Naive thymus-derived CD4-positive, alpha-beta T cell (primary cell): ENCODE results near the gene LAMA3. TPM values are rescaled to one million over a fixed set of nuclear protein-coding genes. Genes with fewer than 3 reads are reported as not detected.

Experiments
- ATAC-seq: fragments of 150-1000 bp; cut with Tn5 transposase; 2 replicates; pipeline ENCODE4 v1.10.0; 2021; ENCODE audit warnings: mild to moderate bottlenecking, moderate library complexity
- CTCF ChIA-PET: fragments of 350-600 bp; sonication (Branson Sonifier 250); formaldehyde crosslinking; loops from one replicate; lab custom pipeline; 2021; ENCODE audit warnings: antibody characterized with exemption; lab: Charles Lee
- POLR2A ChIA-PET: fragments of 350-600 bp; sonication (Branson Sonifier 250); formaldehyde crosslinking; loops from one replicate; lab custom pipeline; 2021; ENCODE audit warnings: antibody characterized with exemption, inconsistent platforms; lab: Charles Lee
- DNase-seq, 9 donors: peaks; one replicate each; pipeline versions ENCODE4 v3.0.0 to v3.0.0-alpha.2; 2020 to 2022; ENCODE audit warnings: mixed read lengths in 1 of 9
- H3K27ac ChIP-seq: one replicate; pipeline ENCODE4 v1.7.0; 2013; ENCODE audit warnings: mild to moderate bottlenecking, low read depth, low read length, moderate library complexity
- H3K27me3 ChIP-seq, 2 donors: one replicate each; pipeline ENCODE4 v1.7.0; 2013; ENCODE audit warnings: low read length in 2 of 2, mild to moderate bottlenecking in 2 of 2, moderate library complexity in 2 of 2; ENCODE audit not compliant: control insufficient read depth in 2 of 2, insufficient read depth in 2 of 2
- H3K36me3 ChIP-seq, 3 experiments: 1 replicate in 2 of 3; 2 replicates in 1 of 3; pipeline ENCODE4 v1.7.0; 2013; ENCODE audit warnings: low read length in 3 of 3, mild to moderate bottlenecking in 3 of 3, moderate library complexity in 1 of 3; ENCODE audit not compliant: insufficient read depth in 3 of 3, control insufficient read depth in 2 of 3
- H3K4me1 ChIP-seq, 2 donors: one replicate each; pipeline ENCODE4 v1.7.0; 2013; ENCODE audit warnings: low read length in 2 of 2, mild to moderate bottlenecking in 2 of 2, moderate library complexity in 1 of 2; ENCODE audit not compliant: control insufficient read depth in 2 of 2, insufficient read depth in 2 of 2
- H3K4me3 ChIP-seq: 2 replicates; pipeline ENCODE4 v1.7.0; 2013; ENCODE audit warnings: mild to moderate bottlenecking, low read length
- H3K9me3 ChIP-seq, 3 experiments: 1 replicate in 2 of 3; 2 replicates in 1 of 3; pipeline ENCODE4 v1.7.0; 2013; ENCODE audit warnings: low read length in 3 of 3; ENCODE audit not compliant: control insufficient read depth in 2 of 3
- H3K27ac Mint-ChIP-seq, 9 donors: one replicate each; pipeline ENCODE4 v1.8.0; 2020 to 2022; ENCODE audit warnings: mixed read lengths in 9 of 9, mild to moderate bottlenecking in 8 of 9, moderate library complexity in 5 of 9, inconsistent platforms in 2 of 9
- H3K27me3 Mint-ChIP-seq, 5 donors: one replicate each; pipeline ENCODE4 v1.8.0; 2021 to 2022; ENCODE audit warnings: mixed read lengths in 5 of 5, mild to moderate bottlenecking in 1 of 5
- H3K36me3 Mint-ChIP-seq, 5 donors: one replicate each; pipeline ENCODE4 v1.8.0; 2020 to 2022; ENCODE audit warnings: mixed read lengths in 5 of 5, mild to moderate bottlenecking in 3 of 5, inconsistent platforms in 1 of 5
- H3K4me1 Mint-ChIP-seq, 7 donors: one replicate each; pipeline ENCODE4 v1.8.0; 2020 to 2022; ENCODE audit warnings: mixed read lengths in 7 of 7, mild to moderate bottlenecking in 3 of 7, inconsistent platforms in 1 of 7
- H3K4me3 Mint-ChIP-seq, 10 donors: one replicate each; pipeline ENCODE4 v1.8.0; 2020 to 2022; ENCODE audit warnings: mild to moderate bottlenecking in 10 of 10, mixed read lengths in 10 of 10, moderate library complexity in 6 of 10, inconsistent platforms in 2 of 10
- H3K9me3 Mint-ChIP-seq, 11 donors: one replicate each; pipeline ENCODE4 v1.8.0; 2020 to 2022; ENCODE audit warnings: mixed read lengths in 11 of 11, mild to moderate bottlenecking in 4 of 11, inconsistent platforms in 1 of 11, moderate library complexity in 1 of 11
- intact Hi-C, 2 donors: fragments of 100-400 bp; cut with micrococcal nuclease; formaldehyde crosslinking; loops; one replicate each; pipeline ENCODE4 v1.15.1; 2023
- polyA plus RNA-seq, 2 donors: library from polyadenylated mRNA; unstranded; fragments of 300-500 nt; fragmentation: Illumina TruSeq; gene quantifications; one replicate each; pipeline ENCODE4 v1.2.3, GENCODE V29; 2021
- total RNA-seq, 6 experiments: library from RNA in 5 of 6; stranded (reverse) in 5 of 6; gene quantifications; 1 replicate in 5 of 6; 2 replicates in 1 of 6; pipeline ENCODE4 v1.2.3 and lab custom pipeline; 2021 to 2026

Gene LAMA3
- total and polyA plus RNA-seq, 7 experiments from 2014 or later = 0.22 TPM; not detected in 6

DNA sequence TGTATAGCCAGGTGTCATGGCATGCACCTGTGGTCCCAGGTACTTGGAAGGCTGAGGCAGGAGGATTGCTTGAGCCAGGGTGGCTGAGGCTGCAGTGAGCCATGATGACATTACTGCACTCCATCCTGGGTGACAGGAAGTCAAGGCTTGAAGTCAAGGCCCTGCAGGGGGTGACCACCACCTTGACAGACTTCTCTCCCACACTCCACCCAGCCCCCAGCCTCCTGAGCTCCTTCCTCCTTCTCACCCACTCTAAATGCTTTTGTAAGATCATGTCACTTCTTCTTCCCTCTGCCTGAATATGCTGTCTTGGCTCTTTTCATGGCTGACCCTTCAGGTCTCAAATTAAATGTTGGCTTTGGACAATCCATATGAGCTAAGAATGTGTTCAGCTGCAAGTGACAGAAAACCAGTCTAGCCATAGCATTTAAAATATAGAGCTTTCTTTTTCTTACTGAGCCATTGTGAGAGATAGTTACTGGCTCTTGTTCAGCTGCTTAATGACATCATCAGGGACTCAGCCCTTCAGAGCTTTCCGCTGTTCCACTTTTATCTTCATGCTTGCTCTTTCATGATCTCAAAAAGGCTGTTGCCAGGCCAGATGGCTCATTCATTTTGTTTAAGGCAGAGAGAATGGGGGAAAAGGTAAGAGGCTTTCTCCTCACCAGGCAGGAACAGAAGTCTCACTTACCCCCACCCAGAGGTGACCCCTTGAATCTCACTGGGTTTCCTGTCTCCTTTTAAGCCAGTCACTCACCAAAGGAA lies 288.6 kb downstream of the LAMA3 start:
- H3K27me3 ChIP-seq = no peaks in the 10 kb centered on the region
- ATAC-seq (peak; percentile 87), DNase-seq (peak in 7 of 9 donors; percentile 50 to 73 (median 65))
- intact Hi-C loops = loop anchor here in 1 of 2 donors (1.0 kb wide), 2 partner anchors 8 to 14 kb away; no protein-coding TSS in a partner anchor
- Mint-ChIP-seq H3K27ac (peak overlapping the region; percentile 43 to 92 (median 77)), H3K27me3 (peaks cover 0 to 32% (median 0%) of the 10 kb centered on the region in 5 donors), H3K4me1 (peaks cover 15 to 43% (median 30%) of the 10 kb centered on the region in 7 donors), H3K4me3 (peak overlapping the region in 6 of 10 donors; percentile 30 to 51 (median 43)), H3K9me3 (peaks cover 0 to 18% (median 6%) of the 10 kb centered on the region in 11 donors), H3K36me3 (peaks cover 0 to 30% (median 4%) of the 10 kb centered on the region in 5 donors)
- H3K4me3 ChIP-seq = no peak overlapping the region
- ChIA-PET CTCF (interaction anchor here (1.4 kb wide), 1 partner anchor 33 kb away, joined by 4 read pairs; no protein-coding TSS in a partner anchor), POLR2A (interaction anchor here (1.2 to 3.5 kb wide), 5 partner anchors 9 to 44 kb away, joined by 3 to 14 read pairs (median 4); no protein-coding TSS in a partner anchor)
- no peaks in the 10 kb centered on the region for H3K36me3 ChIP-seq
- H3K27ac ChIP-seq = no peak overlapping the region
- peaks cover 13 to 19% of the 10 kb centered on the region in 2 donors for H3K4me1 ChIP-seq
- no peaks in the 10 kb centered on the region for H3K9me3 ChIP-seq

- peaks cover 0 to 21% (median 4%) of the 10 kb centered on the region in 5 donors for H3K36me3 Mint-ChIP-seq
- Histone ChIP-seq H3K36me3 (no peaks in the 10 kb centered on the region), H3K4me1 (peaks cover 10 to 19% of the 10 kb centered on the region in 2 donors), H3K4me3 (no peak overlapping the region), H3K9me3 (no peaks in the 10 kb centered on the region), H3K27me3 (no peaks in the 10 kb centered on the region), H3K27ac (no peak overlapping the region)
- DNase-seq (no peak), ATAC-seq (no peak)
- peak overlapping the region in 6 of 9 donors; percentile 1 to 85 (median 50) for H3K27ac Mint-ChIP-seq
- POLR2A ChIA-PET = interaction anchor here (1.0 to 1.3 kb wide), 2 partner anchors 10 to 11 kb away, joined by 4 to 5 read pairs; no protein-coding TSS in a partner anchor
- CTCF ChIA-PET = interaction anchor here (1.5 kb wide), 1 partner anchor 29 kb away, joined by 5 read pairs; no protein-coding TSS in a partner anchor
- peaks cover 16 to 40% (median 27%) of the 10 kb centered on the region in 7 donors for H3K4me1 Mint-ChIP-seq
- H3K27me3 Mint-ChIP-seq = peaks cover 0 to 10% (median 0%) of the 10 kb centered on the region in 5 donors
- H3K4me3 Mint-ChIP-seq = no peak overlapping the region
- intact Hi-C loops = no loop called here
- H3K9me3 Mint-ChIP-seq = peaks cover 0 to 15% (median 5%) of the 10 kb centered on the region in 11 donors
Observed at GRCh38 chr18:23981369-23981980, 292.2 kb downstream of the LAMA3 start.

DNA sequence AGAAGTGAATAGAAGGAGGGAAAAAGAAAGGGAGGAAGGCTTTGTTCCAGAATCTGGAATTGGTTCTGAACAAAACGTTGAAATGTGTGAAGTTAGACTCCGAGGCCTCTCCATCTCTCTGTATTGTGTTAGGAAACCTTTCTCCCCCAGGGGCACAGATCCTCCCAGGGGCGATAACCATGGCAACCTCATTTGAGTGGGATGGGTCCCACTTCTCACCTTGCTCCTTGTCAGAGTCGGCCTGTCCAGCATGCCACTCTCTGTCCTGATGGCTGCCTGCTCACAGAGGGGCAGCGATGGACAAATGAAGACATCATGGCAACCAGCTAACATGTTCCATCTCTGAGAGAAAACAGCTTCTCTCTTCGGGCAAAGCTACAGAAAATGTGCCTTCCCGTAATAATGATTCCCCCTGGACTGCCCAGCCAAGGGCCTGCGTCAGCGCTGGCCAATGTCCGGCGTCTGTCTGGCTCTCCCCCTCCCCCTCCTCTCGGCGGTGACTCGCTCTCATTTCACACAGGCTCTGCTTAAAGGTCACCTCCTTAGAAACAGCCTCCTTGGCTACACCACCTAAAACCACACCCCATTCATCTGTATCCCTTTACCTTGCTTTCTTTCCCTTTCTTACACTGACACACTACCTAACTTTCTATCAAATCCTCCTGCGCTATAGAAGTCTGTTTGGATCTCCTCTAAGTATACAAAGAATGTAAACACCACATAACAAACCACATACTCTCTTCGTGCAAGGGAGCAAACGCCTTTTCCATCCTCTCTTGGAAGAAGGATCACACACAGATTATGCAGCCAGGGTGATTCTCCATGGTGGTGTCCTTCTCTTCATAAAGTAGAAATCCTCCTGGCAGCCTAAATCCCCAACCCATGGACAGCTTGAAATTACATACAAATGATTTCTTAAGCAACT lies 293.2 kb downstream of the LAMA3 start:
- Histone ChIP-seq H3K27ac (no peak overlapping the region), H3K4me1 (peaks cover 10 to 18% of the 10 kb centered on the region in 2 donors), H3K36me3 (no peaks in the 10 kb centered on the region), H3K4me3 (no peak overlapping the region), H3K27me3 (no peaks in the 10 kb centered on the region), H3K9me3 (no peaks in the 10 kb centered on the region)
- Mint-ChIP-seq H3K27ac (peak overlapping the region in 5 of 9 donors; percentile 17 to 85 (median 23)), H3K4me1 (peaks cover 14 to 40% (median 32%) of the 10 kb centered on the region in 7 donors), H3K36me3 (peaks cover 0 to 15% (median 8%) of the 10 kb centered on the region in 5 donors), H3K27me3 (peaks cover 0 to 4% (median 0%) of the 10 kb centered on the region in 5 donors), H3K9me3 (peaks cover 0 to 11% (median 2%) of the 10 kb centered on the region in 11 donors), H3K4me3 (no peak overlapping the region)
- ChIA-PET POLR2A (interaction anchor here (1.3 kb wide), 1 partner anchor 11 kb away, joined by 3 read pairs; no protein-coding TSS in a partner anchor), CTCF (no interaction called here)
- DNase-seq = no peak
- intact Hi-C loops = loop anchor here in 1 of 2 donors (1.0 kb wide), 1 partner anchor 10 kb away; no protein-coding TSS in a partner anchor
- ATAC-seq = no peak

DNA sequence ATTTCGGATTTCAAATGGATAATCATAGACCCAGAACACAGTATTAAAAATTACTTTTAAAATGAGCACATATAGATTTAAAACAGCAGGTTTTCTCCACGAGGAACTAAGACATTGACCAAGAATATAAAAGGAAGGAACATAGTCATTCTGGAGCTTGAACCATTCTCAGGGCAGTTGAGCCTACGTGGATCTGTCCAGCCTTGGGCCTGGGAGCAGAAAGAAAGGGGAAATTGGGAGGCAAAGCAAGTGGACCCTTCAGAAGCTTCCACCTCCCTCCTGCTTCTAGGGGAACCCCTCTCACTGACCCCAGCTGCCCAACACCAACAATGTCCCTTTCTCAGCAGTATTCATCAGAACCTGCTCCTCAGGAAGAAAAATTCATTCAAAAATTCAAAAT lies 293.9 kb downstream of the LAMA3 start:
- Histone ChIP-seq H3K4me3 (no peak overlapping the region), H3K27ac (no peak overlapping the region), H3K27me3 (no peaks in the 10 kb centered on the region), H3K36me3 (no peaks in the 10 kb centered on the region), H3K9me3 (no peaks in the 10 kb centered on the region), H3K4me1 (peaks cover 4 to 11% of the 10 kb centered on the region in 2 donors)
- peaks cover 0 to 14% (median 9%) of the 10 kb centered on the region in 5 donors for H3K36me3 Mint-ChIP-seq
- CTCF ChIA-PET = no interaction called here
- peak overlapping the region in 4 of 9 donors; percentile 17 to 29 (median 22) for H3K27ac Mint-ChIP-seq
- peaks cover 0 to 13% (median 3%) of the 10 kb centered on the region in 11 donors for H3K9me3 Mint-ChIP-seq
- no peak overlapping the region for H3K4me3 Mint-ChIP-seq
- DNase-seq = no peak
- ATAC-seq = no peak
- peaks cover 9 to 40% (median 29%) of the 10 kb centered on the region in 7 donors for H3K4me1 Mint-ChIP-seq
- POLR2A ChIA-PET = interaction anchor here (0.6 to 1.3 kb wide), 2 partner anchors 11 to 25 kb away, joined by 3 read pairs; no protein-coding TSS in a partner anchor
- H3K27me3 Mint-ChIP-seq = peaks cover 0 to 4% (median 0%) of the 10 kb centered on the region in 5 donors
- intact Hi-C loops = loop anchor here in 1 of 2 donors (1.0 kb wide), 1 partner anchor 9 kb away; no protein-coding TSS in a partner anchor

DNA sequence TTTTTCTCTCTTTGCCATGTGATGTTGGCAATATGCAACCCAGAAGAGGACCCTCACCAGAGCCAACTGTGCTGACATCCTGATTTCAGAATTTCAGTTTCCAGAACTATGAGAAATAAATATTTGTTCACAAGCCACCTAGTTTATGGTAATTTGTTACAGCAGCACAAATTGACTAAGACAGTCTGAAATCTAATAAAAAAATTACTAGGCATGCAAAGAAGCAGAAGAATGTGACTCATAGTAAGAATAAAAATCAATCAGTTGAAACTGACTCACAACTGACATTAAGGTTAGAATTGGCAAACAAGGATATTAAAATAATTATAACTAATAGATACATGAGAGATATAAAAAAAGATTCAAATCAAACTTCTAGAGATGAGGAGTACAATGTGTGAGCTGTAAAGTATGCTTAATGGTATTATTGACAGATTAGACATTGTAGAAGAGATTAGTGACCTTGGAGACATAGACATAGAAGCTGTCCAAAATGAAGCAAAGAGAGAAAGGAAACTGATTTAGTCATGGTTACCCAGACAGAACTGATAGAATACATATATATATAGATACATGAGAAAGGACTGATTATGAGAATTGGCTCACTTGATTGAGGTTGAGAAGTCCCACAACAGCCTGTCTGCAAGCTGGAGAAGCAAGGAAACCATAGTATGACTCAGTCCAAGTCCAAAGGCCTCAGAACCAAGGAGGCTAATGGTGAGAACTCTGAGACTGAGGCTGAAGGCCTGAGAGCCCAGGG lies 297.5 kb downstream of the LAMA3 start:
- H3K9me3 ChIP-seq = no peaks in the 10 kb centered on the region
- peaks cover 7 to 47% (median 39%) of the 10 kb centered on the region in 7 donors for H3K4me1 Mint-ChIP-seq
- no peaks in the 10 kb centered on the region for H3K27me3 ChIP-seq
- peak overlapping the region in 2 of 9 donors; percentile 26 to 61 for H3K27ac Mint-ChIP-seq
- no peak overlapping the region for H3K4me3 ChIP-seq
- H3K27ac ChIP-seq = no peak overlapping the region
- H3K36me3 Mint-ChIP-seq = peaks cover 0 to 15% (median 9%) of the 10 kb centered on the region in 5 donors
- H3K36me3 ChIP-seq = no peaks in the 10 kb centered on the region
- ChIA-PET POLR2A (interaction anchor here (0.6 to 1.6 kb wide), 6 partner anchors 12 to 47 kb away, joined by 3 to 6 read pairs (median 3); no protein-coding TSS in a partner anchor), CTCF (interaction anchor here (0.5 kb wide), 1 partner anchor 396 kb away, joined by 4 read pairs; no protein-coding TSS in a partner anchor)
- intact Hi-C loops = no loop called here
- H3K4me1 ChIP-seq = peaks cover 7 to 21% of the 10 kb centered on the region in 2 donors
- no peak for ATAC-seq
- H3K4me3 Mint-ChIP-seq = no peak overlapping the region
- peaks cover 0 to 13% (median 0%) of the 10 kb centered on the region in 5 donors for H3K27me3 Mint-ChIP-seq
- DNase-seq = no peak
- peaks cover 0 to 23% (median 5%) of the 10 kb centered on the region in 11 donors for H3K9me3 Mint-ChIP-seq
